HG02973 (cell line): Measurements from ENCODE around the gene GPT2.

ENCODE experiments used
- ATAC-seq: cut with Tn5 transposase; IDR thresholded peaks from one replicate; pipeline ENCODE4 v1.9.1; 2021; ENCODE audit warnings: moderate library complexity; ENCODE audit not compliant: unreplicated experiment

Gene GPT2

DNA sequence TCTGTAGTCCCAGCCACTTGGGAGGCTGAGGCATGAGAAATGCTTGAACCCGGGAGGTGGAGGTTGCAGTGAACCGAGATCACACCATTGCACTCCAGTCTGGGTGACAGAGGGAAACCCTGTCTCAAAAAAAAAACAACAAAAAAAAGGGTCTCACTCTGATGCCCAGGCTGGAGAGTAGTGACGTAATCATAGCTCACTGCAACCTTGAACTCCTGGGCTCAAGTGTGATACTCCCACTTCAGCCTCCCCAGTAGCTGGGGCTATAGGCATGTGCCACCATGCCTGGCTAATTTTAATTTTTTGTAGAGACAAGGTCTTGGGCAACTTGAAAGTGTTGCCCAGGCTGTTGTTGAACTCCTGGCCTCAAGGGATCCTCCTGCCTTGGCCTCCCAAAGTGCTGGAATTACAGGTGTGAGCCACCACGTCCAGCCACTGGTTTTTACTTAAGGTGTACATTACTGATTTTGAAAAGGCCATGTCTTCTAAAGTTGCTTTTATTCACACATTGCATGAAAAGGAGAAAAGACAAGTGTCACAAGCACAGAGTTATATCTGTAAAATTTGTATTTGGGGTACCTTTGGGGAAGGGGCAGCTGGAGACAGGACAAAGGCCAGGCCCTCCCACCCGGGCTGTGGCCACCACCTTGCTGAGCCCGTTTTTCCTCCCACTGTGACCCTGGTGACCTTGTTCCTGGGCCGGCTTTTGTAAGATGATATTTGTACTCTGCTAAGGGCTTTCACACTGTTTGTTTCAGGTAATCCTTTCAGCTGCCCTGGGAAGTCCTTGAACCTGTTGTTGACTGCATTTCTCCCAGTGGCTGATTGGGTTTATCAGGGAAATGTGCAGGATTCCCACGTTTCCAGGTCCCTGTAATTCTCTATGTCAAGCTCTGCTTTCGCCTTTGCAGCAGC lies 11.5 kb downstream of the GPT2 start:
- ATAC-seq: no peak

DNA sequence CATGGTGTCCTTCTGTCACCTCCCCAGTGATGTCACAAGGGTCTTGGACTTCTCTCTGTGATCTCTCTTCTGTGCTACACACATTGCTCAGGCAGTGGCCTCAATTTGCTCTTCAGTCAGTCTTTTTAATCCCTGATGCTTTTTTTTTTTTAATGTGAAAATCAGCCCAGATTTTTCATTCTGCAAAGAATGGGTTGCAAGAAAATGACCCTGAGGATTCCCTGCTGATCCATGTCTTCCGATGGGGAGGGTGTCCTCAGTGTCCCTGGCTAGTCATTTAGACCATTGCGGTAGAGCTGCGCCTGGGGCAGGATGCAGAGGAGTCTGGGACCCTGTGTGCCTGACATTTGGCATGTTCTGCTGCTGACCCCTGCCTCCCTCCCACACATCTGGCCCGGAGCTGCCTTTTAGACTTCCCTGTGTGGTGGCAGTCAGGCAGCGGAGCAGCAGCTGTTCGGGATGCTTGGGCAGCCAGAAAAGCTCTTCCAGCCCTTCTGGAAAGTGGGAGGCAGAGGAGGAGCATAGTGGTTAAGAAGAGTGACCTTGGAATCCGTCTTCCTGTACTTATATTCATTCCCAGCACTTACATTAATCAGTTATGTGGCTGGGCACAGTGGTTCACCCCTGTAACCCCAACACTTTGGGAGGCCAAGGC lies 12.3 kb downstream of the GPT2 start:
- ATAC-seq: no peak

DNA sequence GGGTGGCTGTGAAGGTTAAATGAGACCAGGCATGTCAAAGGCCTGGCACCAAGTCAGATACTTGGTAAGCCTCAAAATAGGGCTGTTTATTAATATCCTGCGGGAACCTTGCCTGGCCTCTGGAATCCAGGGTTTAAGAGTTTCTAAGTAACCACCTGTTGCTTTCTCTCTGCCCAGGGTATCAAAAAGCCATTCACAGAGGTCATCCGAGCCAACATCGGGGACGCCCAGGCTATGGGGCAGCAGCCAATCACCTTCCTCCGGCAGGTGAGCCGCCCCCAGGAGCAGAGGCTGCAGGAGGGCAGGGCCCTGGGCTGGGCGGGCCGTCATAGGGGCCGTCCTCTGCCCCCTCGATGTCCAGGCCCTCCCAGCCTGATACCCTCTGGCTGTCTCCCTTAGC lies 13.3 kb downstream of the GPT2 start:
- no peak for ATAC-seq

DNA sequence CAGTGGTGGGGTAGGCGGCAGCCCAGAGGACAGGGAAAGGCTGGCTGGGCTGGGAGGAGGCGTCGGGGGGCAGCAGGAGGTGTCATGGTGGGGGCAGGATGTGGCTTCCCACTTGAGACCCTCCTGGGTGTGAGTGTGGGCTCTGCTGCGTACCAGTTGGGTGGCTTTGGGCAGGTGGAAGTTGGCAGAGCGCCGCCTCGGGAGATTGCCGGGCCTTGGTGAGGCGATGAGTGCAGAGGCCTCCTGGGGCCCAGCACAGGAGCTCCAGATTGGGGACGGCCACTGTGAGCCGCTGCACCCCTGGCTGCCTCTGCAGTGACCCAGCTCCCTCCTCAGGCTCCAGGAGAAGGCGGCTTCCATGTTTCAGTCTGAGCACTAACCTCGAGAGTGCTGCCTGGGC lies 13.8 kb downstream of the GPT2 start:
- ATAC-seq: no peak

DNA sequence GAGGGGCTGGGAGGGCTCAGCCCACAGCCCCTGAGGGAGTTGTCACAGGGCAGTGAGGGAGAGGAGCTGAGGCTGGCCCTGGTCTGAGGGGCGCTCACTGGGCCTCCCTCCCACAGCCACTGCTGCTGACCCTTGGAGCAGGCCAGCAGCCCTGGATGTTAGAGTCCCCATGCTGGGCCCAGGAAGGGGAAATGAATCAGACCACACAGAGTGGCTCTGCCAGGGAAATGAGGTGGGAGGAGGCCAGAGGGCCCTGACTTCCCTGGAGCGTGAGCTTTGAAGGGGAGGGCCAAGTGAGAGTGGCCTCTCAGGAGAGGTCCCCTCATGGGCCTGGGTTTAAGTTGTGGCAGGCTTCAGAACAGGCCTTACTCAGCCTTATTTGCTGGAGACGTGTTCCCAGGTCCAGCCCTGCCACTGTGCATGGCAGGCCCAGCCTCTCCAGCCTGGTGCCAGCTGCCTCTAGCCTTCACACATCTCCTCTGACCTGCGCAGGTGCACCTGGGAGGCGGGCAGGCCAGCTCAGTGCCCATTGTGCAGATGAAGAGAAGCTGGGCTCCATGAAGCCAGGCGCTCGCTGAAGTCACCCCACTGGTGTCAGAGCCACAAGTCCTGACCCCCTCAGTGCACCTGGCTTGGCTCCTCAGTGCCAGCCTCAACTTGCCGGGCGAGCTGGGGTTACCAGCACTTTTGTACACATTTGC lies 15.4 kb downstream of the GPT2 start:
- ATAC-seq: no peak

DNA sequence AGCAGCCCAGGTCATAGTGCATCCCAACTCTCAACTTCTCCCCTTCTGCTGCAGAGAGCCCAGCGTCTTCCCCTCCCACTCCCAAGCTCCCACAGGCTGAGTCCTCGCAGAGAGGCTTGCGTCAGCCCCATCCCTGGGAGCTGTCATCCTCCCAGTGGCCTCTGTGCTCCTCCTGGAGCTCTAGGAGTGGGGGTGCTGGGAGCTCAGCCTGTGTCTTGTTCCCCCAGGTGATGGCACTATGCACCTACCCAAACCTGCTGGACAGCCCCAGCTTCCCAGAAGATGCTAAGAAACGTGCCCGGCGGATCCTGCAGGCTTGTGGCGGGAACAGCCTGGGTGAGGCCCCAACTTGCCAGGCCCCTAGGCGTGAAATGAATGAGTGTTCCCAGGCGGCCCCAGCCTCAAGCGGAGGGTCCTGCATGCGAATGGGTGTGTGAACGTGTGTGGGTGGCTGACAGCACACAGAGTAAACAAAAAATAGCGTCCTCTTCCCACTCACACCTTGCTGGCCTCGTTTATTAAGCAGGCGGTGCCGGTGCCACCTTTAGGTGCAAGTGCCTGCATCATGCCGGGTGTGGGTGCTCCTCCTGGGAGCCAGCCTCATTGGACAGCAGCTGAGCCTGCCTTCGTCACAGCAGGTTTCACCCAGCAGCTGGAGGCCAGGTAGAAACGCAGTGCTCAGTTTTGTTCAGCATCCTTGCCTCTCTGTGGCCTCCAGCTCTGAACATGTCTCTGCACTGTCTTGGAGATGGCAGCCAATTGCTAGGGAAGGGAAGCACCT lies 16.5 kb downstream of the GPT2 start:
- no peak for ATAC-seq

DNA sequence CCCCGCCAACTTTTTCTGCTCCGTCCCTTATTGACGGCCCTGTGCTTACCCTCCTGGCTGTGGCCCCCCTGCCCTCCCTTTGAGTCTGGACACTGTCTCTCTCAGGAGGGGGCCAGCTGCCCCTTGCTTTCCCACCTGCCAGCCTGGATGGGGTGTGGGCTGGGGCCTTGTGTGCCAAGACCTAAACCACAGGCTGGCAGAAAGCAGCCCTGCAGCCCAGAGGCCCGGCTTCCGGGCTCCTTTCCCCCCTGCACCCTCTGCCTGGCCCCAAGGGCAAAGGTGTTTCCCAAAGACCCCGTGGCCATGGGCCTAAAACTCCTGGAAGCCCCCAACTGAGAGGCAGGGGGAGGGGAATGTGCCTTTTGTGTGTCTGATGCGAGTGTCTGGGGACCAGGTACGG lies 17.5 kb downstream of the GPT2 start:
- ATAC-seq: no peak

DNA sequence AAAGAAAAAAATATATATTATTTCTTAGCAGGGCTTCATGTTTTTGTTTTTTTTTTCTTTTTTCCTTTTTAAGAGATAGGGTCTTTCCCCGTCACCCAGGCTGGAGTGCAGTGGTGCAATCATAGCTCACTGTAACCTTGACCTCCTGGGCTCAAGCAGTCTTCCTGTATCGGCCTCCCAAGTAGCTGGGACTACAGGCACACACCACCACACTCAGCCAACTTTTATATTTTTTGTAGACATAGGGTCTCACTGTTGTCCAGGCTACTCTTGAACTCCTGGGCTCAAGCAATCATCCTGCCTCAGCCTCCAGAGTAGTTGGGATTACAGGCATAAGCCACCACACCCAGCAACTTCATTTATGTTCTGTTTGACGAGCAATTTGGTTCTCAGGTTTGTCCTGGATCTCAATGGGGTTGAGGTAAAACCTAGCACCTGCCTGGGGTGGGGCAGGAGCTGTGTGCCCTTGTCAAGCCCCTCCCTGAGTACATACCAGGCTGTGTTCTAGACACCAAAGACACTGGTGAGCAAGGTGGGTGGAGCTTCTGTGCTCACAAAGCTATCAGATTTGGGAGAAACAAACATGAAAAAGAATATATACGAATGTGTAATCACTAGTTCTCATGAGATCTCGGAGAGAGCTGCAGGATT lies 19.2 kb downstream of the GPT2 start:
- ATAC-seq: no peak

DNA sequence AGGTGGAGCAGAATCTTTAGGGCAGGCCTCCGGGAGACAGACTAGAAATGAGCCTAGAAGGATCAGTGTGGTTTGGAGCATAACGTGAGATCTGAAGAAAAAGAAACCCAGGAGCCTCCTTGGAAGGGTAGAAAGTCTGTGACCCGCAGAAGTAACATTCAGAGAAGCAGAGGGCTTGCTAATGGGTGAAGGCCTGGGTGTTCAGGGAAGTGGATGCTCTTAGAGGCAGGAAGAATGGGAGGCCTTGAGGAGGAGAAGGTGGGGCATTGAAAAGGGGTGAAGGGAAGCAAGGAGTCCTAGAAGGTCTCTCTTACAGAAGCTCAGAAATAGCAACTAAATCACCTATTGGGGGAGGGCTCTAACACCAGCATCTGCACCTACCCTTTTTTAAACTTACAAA lies 20.3 kb downstream of the GPT2 start:
- ATAC-seq: no peak

DNA sequence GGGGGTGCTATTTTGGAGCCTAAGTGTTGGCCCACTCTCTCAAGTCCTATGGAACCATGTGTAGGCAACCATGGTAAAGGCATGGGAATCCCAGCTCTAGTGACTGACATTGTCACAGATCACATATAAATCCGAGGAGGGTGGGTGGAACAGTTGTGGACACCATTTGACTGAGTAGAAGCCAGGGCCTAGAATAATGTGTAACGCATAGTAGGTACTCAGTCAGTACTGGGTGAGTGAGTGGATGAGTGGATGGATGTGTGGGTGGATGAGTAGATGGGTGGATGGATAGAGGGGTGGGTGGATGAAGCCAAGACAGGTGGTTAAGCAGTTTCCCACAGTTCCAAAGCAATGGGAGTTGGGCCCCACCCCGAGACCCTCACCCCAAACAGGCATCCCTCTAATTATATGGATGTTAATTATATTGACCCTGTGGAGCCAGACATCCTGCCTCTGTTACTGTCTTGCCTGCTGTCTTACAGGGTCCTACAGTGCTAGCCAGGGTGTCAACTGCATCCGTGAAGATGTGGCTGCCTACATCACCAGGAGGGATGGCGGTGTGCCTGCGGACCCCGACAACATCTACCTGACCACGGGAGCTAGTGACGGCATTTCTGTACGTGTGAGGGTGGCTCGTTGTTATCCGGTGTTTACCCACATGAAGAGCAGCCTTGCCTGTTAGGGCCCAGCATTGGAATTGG lies 22.3 kb downstream of the GPT2 start:
- ATAC-seq: no peak

DNA sequence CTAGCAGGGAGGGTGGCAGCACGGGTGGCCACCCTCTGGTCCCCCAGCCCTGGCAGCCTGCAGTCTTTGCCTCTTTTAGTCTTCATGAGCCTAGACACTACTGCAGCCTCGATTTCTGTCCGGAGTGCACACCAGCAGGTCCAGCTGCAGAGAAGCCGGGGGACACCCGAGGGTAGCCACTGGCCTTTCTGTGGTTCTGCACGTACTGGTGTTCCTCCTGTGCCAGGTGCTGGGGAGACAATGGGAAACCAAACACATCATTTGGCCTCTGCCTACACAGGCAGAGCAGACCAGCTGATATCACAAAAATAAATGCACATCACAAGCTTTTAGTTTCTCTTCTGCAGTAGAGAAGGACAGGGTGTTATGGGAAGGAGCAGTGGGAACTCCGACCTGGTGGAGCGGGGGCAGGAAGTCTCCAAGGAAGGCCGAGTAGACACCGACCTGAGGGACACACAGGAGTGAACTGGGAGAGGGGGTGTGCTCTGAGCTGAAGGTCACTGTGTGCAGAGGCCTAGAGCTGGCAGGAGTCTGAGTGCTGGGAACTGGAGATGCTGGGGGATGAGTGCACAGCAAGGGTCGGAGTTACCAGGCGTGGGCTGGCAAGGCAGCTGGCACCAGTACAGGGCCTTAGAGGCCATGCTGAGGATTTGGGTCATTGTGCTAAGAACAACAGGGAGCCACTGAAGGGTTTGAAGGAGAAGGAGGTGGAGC lies 23.1 kb downstream of the GPT2 start:
- ATAC-seq: no peak

DNA sequence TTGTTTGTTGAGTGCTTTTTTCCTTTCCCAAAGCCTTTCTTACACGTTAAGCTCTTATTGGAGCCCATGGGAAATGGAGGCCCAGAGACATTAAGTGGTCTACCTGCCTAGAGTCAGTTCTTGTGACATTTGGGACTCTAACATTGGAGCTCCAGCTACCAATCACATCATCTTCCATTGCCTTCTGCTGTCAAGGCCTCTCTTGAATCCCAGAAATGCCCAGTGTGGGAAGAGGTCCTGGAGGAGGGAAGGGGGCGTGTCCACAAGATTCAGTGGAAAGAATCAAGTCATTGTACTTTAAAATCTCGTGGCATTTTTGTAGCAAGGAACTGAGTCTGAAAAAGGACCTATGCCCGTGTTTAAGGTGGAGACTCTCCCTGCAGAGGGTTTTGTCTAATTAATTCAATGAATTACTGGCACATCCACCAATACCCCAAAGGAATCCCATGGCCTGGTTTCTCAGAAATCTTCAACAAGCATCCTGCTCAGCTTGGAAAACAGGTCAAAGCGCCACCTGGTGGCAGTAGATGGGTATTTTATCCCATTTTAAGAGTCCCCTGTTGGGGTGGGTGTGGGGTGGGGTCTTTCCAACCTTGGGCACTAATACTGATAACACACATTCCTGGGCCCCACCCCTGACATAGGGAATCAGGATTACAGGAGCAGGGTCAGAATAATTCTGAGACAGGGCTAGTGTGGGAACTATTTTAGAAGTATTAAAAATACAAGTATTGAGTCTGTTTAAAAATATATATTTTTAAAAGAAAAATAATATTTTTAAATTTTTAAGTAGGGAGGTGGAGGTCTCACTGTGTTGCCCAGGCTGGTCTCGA lies 24.6 kb downstream of the GPT2 start:
- no peak for ATAC-seq

DNA sequence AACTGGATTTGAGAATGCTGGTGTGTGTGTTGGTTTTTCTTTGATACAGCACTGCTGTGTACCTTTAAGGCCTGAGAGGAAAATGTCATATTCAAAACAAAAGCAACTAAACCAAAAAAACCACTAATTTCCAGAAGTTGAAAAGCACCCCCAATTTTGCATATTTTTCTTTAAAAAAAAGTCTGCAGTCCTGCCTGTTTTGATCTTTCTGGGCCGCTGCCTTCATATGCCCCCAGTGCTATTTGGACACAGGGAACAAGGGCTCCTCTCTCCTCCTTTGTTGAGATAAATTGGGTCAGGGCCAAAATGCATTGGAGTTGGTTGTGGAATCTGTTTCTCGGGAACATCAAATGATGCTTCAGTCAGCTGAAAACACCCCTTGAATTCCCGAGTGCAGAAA lies 26.9 kb downstream of the GPT2 start:
- peak; percentile 56 for ATAC-seq

DNA sequence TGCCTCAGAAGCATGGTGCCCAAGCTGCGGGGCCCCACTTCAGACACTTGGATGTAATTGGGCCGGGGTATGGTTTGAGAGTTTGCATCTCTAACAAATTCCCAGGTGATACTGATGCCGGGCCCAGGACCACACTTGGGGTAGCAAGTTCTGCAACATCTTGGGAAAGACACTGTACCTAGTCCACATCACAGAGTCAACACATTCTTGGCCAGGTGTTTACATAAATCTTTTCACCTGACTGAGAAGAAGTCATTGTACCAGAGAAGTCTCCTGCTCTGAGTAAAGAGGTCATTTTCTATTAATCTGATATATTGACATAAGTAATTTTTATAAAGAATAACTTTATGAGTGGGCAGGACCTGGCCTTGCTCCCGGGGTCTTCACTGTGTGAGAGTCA lies 27.5 kb downstream of the GPT2 start:
- ATAC-seq: no peak

DNA sequence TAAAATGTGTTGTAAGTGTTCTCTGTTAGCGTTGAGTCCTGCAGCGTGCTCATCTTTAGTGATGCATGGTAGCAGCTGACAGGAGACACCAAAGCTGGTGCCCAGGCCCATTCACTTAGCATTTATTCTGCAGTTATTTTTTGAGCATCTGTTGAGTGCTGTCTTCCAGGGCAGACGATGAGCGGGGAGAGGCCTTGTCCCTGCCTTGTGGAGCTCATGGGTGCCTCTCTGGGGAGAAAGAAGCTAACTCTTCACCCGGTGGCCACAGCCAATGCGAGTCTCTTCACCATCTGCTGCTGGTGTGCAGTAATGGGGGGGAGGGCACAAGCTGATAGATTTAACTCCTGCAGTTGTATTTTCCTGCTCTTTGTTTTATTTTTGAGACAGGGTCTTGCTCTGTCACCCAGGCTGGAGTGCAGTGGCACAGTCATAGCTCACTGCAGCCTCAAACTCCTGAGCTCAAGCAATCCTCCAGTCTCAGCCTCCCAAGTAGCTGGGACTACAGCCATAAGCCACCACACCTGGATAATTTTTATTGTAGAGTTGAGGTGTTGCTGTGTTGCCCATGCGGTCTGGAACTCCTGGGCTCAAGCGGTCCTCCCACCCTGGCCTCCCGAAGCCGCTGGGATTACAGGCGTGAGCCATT lies 30.5 kb downstream of the GPT2 start:
- no peak for ATAC-seq

DNA sequence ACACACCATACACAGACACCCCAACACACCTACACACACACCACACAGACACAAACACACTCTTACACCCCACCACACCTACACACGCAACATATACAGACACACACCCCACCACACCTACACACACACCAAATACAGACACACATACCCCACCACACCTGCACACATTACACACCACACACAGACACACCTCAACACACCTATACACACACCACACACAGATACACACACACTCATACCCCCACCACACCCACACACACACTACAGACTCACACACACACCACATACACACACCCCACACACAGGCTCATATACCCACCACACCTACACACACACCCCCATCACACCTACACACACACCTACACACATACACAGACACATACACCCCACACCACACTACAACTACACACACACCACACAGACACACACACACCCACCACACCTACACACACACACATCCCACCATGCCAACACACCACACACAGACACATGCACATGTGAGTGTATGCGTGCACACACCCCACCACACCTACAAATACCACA lies 31.4 kb downstream of the GPT2 start:
- ATAC-seq: no peak

DNA sequence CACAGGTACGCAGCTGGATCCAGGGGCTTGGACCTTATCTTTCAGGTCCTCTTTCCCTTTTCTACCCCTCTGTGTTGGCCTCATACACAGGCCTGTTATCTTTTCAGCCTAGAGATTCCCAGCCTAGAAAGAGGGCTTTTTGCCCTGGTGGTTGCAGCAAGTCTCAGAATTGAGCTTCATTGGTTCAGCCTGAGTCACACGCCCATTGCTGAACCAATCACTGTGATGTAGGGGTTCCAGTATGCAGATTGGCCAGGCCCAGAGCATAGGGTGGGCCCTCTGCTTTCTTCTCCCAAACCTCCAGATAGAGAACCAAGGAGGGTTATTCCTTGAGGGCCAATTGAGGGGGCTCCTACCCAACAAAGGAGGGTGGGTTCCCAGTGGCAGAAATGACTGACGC lies 32.8 kb downstream of the GPT2 start:
- ATAC-seq: no peak

DNA sequence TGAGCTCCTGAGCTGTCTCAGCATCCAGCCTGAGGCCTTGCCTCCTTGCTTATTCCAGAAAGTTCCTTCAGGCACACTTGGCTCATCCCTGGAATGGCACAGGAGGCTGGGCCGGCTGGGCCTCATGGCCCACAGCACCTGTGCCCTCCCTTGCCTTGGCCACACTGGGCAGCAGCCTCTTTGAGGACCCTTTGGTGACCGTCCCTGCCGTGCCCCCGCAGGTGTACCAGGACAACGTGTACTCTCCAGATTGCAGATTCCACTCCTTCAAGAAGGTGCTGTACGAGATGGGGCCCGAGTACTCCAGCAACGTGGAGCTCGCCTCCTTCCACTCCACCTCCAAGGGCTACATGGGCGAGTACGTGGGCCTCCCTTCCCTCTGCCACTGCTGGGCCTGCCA lies 34.2 kb downstream of the GPT2 start:
- no peak for ATAC-seq
